HG03139 (cell line): Measurements from ENCODE around the gene IQCC.

Experiments used
- ATAC-seq: cut with Tn5 transposase; IDR thresholded peaks from one replicate; pipeline ENCODE4 v1.9.1; 2021; ENCODE audit not compliant: unreplicated experiment

IQCC gene

DNA sequence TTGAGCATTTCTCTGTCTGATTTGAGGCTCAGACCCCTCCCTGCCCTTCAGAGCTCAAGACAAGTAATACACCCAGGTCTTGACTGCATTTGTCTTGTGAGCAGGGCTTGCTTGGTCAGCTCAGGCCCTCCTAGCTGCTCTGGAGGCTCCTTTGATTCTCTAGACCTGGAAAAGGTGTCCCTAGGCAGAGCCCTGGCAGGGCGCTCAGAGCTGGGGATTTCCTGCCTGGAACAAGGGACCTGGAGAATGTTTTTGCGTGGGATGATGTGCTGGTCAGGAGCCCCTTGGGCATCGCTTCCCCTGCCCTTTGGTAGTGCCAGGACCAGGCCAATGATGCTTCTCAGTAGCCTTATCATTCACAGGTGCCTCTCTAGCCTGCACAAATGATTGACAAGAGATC is 9.9 kb upstream of the IQCC start:
- ATAC-seq, result no peak

DNA sequence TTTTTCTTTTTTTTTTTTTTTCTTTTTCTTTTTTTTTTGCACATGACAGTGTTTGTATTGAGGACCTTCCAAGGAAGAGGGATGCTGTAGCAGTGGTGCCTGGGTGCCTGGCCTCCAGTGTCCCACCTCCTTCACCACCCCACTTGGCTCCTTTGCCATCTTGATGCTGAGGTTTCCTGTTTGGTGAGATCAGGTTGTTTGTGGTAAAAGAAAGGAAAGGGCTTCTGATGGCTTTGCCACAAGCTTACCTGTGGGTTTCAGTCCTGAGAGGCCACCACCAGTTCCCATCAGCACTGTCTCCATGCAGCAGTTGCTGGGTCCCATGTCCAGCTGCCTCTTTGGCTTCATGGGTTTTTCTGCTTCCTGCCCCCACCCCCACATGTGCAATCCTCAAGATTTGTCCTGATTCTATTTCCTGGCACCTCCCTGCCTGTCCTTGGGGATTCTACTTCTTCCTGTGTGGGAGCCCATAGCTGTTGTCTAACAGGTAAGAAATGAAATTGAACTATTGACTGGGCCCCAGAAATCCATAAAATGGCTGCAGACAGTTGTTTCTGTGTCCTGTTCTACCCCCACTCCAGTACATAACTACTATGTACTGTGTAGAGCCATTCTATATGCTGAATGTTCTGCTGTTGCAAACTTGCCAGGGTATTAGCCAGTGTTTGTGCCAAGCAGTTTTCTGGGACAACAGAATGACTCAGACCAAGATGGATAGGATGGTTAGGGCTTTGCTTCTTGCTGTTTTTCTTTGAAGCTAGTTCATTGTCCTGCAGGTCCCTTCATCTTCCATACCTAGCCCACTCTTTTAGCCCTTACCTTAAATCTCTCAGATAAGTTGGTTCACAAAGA is 9.3 kb upstream of the IQCC start:
- ATAC-seq, result no peak

DNA sequence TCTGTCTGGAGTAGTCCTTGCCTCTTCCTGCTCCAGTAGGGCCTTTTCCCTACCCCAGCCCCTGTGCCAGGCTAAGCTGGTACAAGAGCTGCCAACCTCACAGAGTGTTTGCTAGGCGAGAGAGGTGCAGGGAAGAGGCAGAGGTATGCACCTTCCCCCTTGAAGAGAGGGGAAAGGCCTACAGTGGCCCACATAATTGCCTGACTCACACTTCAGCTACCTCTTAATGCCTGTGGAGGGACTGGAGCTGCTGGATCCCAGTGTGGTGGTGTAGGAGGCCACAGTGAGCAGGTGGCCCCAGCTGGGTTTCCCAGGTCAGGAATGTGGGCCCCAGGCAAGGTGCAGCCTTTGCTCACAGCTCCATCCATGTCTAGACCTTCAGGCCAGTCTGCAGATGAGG is 8.4 kb upstream of the IQCC start:
- ATAC-seq, result no peak

DNA sequence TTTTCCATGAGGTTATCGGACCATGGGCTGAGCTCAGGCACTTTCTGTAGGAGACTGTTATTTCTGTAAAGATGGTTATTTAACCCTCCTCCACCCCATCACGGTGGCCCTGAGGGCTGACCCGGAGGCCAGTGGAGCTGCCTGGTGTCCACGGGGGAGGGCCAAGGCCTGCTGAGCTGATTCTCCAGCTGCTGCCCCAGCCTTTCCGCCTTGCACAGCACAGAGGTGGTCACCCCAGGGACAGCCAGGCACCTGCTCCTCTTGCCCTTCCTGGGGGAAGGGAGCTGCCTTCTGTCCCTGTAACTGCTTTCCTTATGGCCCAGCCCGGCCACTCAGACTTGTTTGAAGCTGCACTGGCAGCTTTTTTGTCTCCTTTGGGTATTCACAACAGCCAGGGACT is 7.6 kb upstream of the IQCC start:
- no peak for ATAC-seq

DNA sequence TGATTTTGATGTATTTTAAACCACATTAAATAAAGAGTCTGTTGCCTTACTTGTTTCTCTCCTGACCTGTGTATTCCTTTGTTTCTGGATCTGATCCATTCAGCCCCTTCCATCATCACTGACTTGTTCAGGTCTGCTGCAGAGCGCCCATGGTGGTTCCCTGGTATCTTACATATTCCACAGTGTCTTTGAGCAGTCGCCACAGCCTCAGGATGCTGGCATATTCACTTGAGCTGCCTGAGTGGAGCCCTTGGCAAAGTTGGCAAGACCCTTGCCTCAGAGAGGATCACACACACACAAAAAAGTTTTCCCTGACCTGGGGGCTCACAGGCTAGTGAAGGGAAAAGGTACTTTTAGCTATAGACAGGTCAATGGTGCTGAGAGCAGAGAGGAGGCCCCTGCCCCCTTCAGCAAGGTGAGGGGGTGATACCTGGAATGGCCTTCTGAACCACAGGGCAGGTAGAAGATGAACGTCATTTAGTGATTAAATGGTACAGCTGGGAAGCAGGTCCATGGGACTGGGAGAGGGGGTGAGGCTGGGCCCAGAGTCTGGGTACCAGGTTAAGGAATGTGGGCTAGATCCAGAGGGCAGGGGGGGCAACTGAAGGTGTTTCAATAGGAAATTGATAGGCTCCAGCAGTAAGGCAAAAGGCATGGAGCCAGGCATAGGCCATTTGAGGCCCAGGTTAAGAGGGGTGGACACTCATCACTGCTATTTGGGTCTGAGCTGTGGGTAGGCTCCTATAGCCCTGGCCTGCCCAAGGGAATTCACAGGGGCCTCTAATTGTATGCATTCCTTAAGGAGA is 7.0 kb upstream of the IQCC start:
- ATAC-seq, result no peak

DNA sequence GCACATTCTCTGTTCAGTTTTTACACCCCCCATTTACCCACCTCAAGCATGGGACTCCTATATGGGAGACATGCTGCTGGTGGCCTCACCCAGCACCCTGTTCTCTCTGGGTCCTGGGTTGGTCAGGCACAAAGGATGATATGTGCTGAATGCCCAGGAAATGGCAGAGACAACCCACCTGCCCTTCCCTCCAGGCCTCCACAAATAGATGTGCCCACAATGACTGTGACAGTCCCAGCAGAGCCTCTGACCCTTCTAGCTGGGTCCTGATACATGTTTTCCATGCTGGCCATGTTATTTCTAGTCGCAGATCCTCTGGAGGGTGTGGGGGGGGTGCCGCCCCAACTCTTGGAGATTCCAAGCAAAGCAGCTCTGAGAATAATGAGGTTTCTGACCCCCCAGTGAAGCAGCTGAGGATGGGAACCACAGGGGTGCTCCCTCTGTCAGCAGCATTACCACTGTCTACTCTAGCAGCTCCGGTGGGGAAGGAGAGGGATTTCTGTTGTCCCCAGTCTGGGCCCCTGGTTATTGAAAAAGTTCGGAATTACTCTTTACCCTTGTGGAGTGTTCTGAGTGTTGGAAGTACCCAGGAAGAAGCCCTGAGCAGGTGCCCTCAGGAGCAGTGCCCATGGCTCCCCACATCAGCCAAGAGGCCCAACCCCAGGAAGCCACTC is 6.3 kb upstream of the IQCC start:
- no peak for ATAC-seq

DNA sequence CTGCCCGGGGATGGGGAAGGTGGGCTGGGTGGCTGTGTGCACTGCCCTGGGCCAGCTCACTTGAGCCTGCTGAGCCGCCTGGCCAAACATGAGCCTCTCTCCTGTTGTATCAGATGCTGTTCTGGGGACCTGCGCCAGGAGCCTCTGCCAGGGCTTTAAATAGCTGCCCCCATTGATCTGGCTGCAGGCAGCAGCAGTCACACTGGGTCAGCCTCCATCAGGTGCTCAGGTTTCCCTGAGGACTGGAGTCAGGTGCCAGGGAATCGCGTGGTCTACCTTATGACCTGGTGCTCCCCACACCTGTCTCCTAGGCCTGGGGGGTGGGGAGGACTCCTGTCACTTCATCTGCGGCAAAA is 5.8 kb upstream of the IQCC start:
- ATAC-seq, result no peak

DNA sequence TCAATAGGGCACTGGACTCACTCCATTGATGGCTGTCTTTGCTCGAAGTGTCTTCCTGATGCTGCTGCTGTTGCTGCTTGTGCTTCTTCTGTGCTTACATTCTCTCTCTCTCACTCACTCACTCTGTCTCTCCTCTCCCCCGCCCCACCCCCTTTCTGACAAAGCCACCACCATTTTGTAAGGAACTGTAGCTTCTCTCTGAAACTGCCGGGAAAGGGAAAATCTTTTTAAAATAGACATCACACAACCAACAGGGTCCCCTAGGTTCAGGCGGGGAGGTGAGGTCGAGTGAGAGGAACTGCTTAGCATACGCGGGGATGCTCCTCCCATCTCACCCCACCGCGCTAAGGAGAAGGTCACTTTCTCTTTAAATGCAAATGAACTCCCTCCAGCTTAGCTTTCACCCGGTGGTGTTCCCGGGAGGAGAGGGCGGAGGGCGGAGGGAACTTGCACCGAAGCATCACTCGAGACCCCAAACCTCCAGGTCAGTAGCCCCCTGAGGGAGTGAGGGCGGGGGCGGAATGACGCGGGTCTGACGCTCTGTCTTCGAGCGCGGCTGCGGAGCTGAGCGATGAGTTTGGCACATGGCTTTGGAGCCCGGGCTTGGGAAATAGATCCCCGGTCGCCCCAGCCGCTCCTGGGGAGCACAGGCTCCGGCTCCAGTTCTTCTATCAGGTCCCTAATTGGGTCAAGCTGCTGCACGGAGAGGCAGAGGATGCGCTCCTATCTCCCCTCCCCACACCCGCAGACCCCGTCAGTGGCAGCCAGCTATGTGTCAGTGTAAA is 5.1 kb upstream of the IQCC start, which contains the start of gene CCDC28B:
TSS of gene CCDC28B (plus strand) at position 370 of the 785 bp plus-strand sequence. CDS start 1,341 bp downstream, outside the sequence.
- no peak for ATAC-seq

DNA sequence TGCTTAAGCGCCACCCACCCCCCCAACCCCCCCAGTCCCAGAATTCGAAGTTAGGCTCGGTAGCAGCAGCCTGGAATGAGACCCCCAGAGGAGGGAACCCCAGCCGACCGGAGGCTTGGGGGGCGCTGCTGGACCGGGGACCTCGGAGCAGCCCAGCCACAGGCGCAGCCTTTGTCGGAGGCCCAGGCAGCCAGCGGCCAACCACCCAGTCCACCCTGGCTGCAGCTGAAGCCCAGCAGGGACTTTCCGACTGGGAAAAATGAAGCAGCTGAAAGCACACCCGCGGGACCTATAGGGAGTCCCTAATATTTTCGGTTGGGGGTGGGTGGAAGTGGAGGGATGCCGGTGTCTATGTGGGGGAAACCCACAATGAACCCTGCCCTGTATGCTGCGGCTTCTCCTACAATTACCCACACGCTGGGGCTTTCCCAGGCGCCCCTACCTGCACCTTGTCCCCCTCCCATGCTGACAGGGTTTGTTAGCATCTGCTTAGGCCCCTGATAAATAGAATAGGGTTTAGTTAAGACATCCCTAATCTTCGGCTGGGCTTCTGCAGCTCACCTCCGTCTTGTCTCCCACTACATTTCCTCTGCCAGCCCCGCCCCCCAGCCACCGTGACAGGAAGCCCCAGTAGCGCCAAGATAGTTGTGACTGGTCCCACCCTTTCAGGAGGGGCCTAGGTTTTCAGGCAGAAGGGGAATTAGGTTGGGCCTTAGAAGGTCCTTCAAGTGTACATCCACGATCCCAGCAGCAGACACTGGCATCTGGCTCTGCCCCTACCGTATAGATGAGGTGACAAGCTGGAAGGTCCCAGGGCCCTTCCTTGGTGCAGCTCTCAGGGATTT is 4.2 kb upstream of the IQCC start:
- ATAC-seq, result no peak

DNA sequence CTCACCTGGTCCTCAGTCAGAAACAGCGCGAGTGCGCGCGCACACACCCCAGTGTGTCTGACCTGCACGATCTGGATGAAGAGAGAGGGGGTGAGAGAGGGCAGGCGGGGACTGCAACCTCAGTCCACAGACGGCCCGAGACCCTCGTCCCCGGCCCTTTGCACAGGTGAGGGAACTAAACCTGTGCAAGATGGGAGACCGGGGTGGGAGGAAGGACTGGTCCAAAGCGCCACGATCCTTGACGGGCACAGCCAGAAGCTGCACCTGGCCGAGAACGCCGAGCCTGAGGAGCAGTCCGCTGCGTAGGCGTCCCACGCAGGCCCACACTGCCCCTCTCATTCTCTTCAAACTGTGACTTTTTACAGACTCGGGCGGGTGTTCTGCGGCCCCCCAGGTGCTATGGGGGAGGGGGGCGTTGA is 519 bp upstream of the IQCC start:
- ATAC-seq, result no peak

DNA sequence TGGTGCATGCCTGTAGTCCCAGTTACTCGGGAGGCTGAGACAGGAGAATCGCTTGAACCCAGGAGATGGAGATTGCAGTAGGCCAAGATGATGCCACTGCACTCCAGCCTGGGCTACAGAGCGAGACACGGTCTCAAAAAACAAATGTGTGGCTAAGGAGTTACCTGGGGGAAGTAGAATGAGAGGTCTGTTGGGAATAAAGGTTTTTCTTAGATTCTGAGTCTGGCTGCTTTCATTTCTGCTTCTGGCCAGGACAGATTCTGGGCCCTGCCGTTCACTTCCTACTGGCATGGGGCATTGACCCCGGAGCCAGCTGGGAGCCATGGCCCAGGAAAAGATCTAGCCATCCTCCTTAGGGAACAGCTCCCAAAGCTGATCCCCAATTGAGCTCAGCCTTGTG is 3.0 kb downstream of the IQCC start:
- no peak for ATAC-seq

DNA sequence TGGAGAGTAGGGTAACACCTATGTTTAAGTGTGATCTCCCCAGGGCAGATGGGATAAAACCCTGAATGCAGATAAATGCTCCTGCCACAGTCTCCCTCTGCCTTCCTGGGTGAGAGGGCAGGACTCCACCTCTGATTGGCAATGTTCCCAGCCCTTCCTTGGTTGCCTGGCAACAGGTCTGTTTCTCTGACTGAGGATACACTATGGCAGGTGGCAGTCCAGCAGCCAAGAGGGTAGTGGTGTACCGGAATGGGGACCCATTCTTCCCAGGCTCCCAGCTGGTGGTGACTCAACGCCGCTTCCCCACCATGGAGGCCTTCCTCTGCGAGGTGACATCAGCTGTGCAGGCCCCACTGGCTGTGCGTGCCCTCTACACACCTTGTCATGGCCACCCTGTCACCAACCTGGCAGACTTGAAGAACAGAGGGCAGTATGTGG is 3.4 kb downstream of the IQCC start, which contains the start of gene DCDC2B:
TSS of gene DCDC2B (plus strand) at position 199 of the 438 bp plus-strand sequence. CDS start at position 204, 5 bp downstream.
- no peak for ATAC-seq

DNA sequence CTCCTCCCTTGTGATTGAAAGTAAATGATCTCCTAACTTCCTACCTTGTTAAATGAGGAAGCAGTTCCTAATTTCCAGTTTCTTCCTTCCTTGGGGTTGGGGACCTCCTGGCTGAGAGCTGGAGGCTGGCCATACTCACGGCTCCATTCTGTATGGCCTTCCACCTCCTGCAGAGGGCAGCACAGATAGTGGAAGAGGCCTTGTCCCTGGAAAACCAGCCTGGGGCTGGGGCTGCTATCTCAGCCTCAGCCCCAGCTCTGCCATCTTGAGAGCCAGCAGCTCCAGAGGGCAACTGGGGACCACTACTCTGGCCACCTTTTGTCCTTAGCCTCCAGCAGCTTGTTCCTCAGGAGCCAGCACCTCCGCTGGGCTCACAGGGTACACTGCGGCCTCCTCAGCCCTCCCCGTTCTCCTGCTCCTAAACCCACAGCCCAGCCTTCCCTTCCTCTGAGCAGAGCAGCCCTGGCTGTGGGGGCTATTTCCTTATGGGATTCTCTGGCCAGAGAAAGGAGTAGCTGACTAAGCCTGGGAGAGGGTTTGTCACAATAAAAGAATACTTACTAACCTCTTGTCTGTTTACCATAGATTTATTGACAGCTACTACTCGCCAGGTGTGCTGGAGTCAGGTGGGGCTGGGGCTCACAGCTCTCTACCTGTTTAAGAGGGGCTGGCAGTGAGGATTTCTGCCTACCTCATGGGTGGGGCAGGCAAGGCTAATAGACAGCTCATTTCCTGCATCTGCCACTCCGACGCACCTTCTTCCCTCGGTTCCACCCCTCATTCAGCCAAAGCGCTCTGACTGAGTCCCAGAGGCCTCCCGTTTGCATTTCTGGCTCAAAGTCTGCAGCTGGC is 10.4 kb downstream of the IQCC start:
- no peak for ATAC-seq

DNA sequence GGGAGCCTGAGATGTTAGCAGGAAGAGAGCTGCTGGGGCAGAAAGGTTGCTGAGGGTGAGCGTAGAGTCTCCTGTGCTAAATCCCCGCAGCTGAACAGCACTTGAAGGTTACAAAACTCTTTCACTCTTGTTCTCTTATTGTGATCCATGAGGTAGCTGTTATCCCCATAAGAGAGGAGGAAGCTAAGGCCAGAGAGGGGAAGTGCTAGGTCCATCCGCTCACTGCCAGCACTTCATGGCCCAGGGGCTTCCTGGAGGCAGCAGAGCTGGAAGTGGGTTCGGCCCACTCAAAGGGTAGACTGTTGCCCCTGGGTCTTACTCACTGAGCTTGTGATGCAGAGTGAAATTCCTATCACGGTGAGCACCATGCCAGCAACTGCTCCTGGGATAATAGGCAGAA is 11.1 kb downstream of the IQCC start:
- ATAC-seq, result no peak

DNA sequence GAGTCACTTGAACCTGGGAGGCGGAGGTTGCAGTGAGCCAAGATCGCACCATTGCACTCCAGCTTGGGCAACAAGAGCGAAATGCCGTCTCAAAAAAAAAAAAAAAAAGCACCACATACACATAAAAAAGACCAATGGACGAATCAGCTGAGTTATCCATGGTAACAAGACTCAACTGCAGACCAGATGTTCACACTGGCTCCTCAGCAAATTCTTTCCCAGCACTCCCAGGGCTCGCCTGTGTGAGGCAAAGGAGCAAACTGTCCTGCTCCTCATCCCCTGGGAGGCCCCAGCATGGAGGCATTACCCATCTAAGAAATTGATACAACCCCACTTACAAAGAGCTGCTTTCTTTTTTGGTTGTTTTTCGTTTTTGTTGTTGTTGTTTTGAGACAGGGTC is 13.6 kb downstream of the IQCC start:
- no peak for ATAC-seq

DNA sequence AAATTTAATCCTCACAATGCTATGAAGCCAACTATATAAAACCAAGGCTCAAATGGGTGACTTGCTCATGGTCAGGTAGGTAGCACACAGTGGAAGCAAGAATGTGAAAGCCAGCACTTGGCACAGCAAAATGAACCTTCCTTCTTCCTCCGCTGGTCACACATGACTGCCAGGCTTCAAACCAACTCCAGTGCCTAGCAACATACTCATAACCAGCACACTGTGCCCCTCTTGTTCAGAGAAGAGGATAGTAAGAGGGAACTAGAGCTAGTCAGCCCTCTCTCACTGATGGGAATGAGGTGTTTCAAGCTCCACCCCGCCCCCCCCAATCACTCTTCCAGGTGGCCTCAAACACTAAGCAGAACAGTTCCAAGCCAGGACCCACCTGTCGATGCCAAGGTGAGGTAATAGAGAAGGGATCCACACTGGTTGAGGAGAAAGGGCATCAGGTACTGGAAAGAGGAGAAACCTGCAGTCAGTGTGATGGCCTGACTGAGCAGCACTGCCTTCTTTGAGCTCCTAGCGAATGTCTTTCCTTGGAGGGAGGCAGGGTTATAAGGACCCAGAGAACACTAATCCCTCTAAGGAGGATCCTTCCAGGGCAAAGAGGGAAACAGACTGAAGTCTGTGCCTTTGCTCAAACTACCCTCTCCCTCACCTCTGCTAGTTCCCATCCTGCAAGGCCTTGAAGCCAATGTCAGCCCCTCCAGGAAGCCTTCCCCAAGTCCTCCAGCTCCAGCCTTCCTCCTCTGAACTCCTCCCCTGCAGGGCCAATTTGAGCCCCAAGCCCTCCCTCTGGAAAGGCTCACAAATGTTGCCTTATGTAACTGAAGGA is 15.5 kb downstream of the IQCC start:
- ATAC-seq, result no peak

DNA sequence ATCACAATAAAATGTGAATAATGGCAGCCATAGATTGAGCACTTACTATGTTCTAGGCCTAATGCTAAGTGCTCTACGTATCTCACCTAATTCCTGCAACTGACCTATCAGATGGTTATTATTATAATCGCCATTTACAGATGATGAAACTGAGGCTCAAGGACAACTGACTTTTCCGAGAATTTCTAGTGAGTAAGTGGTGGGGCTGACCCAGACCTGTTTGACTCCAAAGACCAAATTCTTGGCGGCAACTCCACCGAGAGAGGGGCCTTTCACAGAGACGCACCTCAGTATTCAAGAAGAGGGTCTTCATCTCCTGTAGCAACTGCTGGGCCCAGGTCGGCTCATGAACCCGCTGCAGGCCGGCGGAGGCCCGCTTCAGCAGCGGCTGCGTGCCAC is 16.1 kb downstream of the IQCC start:
- no peak for ATAC-seq
